Activated CD4-positive, alpha-beta memory T cell treated with anti-CD3 and anti-CD28 coated beads, Interleukin-2, amount 10 ng/mL, durations not matched to agents 7 days and 5 days (primary cell): ENCODE results near the gene SLC9A9. TPM values are rescaled to one million over a fixed set of nuclear protein-coding genes. Genes with fewer than 3 reads are reported as not detected.

Source experiments
- CTCF ChIA-PET: fragments of 350-600 bp; sonication (Branson Sonifier 250); formaldehyde crosslinking; loops from one replicate; lab custom pipeline; 2021; ENCODE audit warnings: antibody characterized with exemption, inconsistent platforms; lab: Charles Lee
- POLR2A ChIA-PET: fragments of 350-600 bp; sonication (Branson Sonifier 250); formaldehyde crosslinking; loops from one replicate; lab custom pipeline; 2021; ENCODE audit warnings: antibody characterized with exemption; lab: Charles Lee
- DNase-seq: peaks from one replicate; pipeline ENCODE4 v3.0.0-alpha.2; 2020
- H3K27ac Mint-ChIP-seq: one replicate; pipeline ENCODE4 v1.8.0; 2021; ENCODE audit warnings: mild to moderate bottlenecking, mixed read lengths
- H3K27me3 Mint-ChIP-seq: one replicate; pipeline ENCODE4 v1.8.0; 2021; ENCODE audit warnings: mixed read lengths
- H3K36me3 Mint-ChIP-seq: one replicate; pipeline ENCODE4 v1.8.0; 2021; ENCODE audit warnings: low read depth, mixed read lengths
- H3K4me1 Mint-ChIP-seq: one replicate; pipeline ENCODE4 v1.8.0; 2021; ENCODE audit warnings: mixed read lengths
- H3K4me3 Mint-ChIP-seq: one replicate; pipeline ENCODE4 v1.8.0; 2021; ENCODE audit warnings: mild to moderate bottlenecking, mixed read lengths
- H3K9me3 Mint-ChIP-seq: one replicate; pipeline ENCODE4 v1.8.0; 2021; ENCODE audit warnings: mixed read lengths
- total RNA-seq, 2 experiments: library from RNA; stranded (reverse); gene quantifications; one replicate each; pipeline ENCODE4 v1.2.3, GENCODE V29; 2021

Gene SLC9A9
- total RNA-seq, 2 experiments from 2014 or later, result 16.9 to 18.5 TPM

GRCh38 chr3:143484846-143485512, 363.3 kb downstream of the SLC9A9 start:
- no peaks in the 10 kb centered on the region for H3K4me1 Mint-ChIP-seq
- CTCF ChIA-PET, result interaction anchor here (0.6 kb wide), 1 partner anchor 605 kb away, joined by 3 read pairs; no protein-coding TSS in a partner anchor
- POLR2A ChIA-PET, result no interaction called here
- no peak overlapping the region for H3K4me3 Mint-ChIP-seq
- peaks cover 5% of the 10 kb centered on the region for H3K36me3 Mint-ChIP-seq
- H3K27me3 Mint-ChIP-seq, result no peaks in the 10 kb centered on the region
- DNase-seq, result no peak
- H3K9me3 Mint-ChIP-seq, result no peaks in the 10 kb centered on the region
- H3K27ac Mint-ChIP-seq, result no peak overlapping the region

- no peaks in the 10 kb centered on the region for H3K27me3 Mint-ChIP-seq
- no peak overlapping the region for H3K4me3 Mint-ChIP-seq
- H3K36me3 Mint-ChIP-seq, result peaks cover 5% of the 10 kb centered on the region
- no peak for DNase-seq
- ChIA-PET POLR2A (no interaction called here), CTCF (no interaction called here)
- no peaks in the 10 kb centered on the region for H3K4me1 Mint-ChIP-seq
- H3K9me3 Mint-ChIP-seq, result no peaks in the 10 kb centered on the region
- H3K27ac Mint-ChIP-seq, result no peak overlapping the region
Observed at GRCh38 chr3:143483214-143483613, 365.1 kb downstream of the SLC9A9 start.

- Mint-ChIP-seq H3K27ac (no peak overlapping the region), H3K9me3 (no peaks in the 10 kb centered on the region), H3K27me3 (no peaks in the 10 kb centered on the region), H3K36me3 (peaks cover 5% of the 10 kb centered on the region), H3K4me1 (no peaks in the 10 kb centered on the region), H3K4me3 (no peak overlapping the region)
- DNase-seq, result no peak
- ChIA-PET POLR2A (no interaction called here), CTCF (no interaction called here)
Observed at GRCh38 chr3:143482106-143483088, 365.9 kb downstream of the SLC9A9 start.

DNA sequence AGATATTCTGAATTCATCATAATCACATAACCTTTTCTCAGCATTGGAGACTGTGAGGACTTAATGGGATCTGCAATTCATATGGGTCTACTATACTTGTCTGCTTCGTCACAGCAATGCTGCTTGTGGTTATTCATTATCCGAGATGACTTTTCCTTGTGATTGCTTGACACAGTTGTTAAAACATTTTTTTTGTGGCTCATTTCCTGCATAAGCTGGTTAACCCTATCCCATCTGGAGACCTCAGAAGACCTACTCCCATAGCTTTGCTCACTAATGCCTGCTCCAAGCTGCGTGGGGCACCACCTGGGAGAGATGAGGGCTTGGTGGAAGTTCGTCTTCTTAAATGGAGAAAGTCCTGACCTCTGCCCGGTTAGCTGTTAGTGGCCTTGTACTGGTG, 367.9 kb downstream of the SLC9A9 start:
- H3K4me1 Mint-ChIP-seq, result no peaks in the 10 kb centered on the region
- CTCF ChIA-PET, result interaction anchor here (1.6 kb wide), 1 partner anchor 9 kb away, joined by 3 read pairs; no protein-coding TSS in a partner anchor
- H3K4me3 Mint-ChIP-seq, result no peak overlapping the region
- no peak overlapping the region for H3K27ac Mint-ChIP-seq
- H3K9me3 Mint-ChIP-seq, result no peaks in the 10 kb centered on the region
- POLR2A ChIA-PET, result no interaction called here
- H3K36me3 Mint-ChIP-seq, result peaks cover 5% of the 10 kb centered on the region
- DNase-seq, result no peak
- no peaks in the 10 kb centered on the region for H3K27me3 Mint-ChIP-seq

- no peaks in the 10 kb centered on the region for H3K27me3 Mint-ChIP-seq
- CTCF ChIA-PET, result interaction anchor here (1.6 kb wide), 1 partner anchor 10 kb away, joined by 3 read pairs; no protein-coding TSS in a partner anchor
- no peak overlapping the region for H3K4me3 Mint-ChIP-seq
- no peak for DNase-seq
- H3K36me3 Mint-ChIP-seq, result peaks cover 5% of the 10 kb centered on the region
- POLR2A ChIA-PET, result no interaction called here
- no peaks in the 10 kb centered on the region for H3K9me3 Mint-ChIP-seq
- H3K27ac Mint-ChIP-seq, result no peak overlapping the region
- no peaks in the 10 kb centered on the region for H3K4me1 Mint-ChIP-seq
Observed at GRCh38 chr3:143479727-143480126, 368.5 kb downstream of the SLC9A9 start.

DNA sequence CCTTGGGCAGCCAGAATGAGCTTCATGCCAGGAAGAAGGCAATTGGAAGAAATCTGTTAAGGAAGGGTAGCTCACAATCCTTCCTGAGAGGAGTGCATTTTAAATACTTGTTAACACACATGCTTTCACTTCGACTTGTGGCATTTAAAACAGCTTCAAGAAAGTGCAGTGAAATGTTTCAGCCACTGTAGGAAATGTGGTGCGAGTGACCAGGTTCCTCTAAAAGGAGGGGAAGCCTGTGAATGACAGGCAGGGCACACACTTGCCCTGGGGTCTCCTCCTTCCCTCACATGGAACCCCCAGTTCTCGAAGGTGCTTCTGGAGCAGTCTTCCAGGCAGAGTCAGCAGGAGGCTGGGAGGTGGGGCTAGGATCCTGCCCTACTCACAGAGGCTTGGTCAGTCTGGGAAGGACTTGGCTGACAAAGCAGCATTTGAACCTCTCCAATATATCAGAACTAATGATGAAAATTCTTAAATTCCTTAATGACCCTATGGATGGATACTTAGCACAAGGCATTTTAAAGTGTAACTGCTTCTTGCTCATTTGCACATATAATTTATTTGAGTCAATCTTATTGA, 370.1 kb downstream of the SLC9A9 start:
- no peaks in the 10 kb centered on the region for H3K9me3 Mint-ChIP-seq
- no peak overlapping the region for H3K4me3 Mint-ChIP-seq
- CTCF ChIA-PET, result no interaction called here
- POLR2A ChIA-PET, result no interaction called here
- H3K27me3 Mint-ChIP-seq, result no peaks in the 10 kb centered on the region
- H3K27ac Mint-ChIP-seq, result no peak overlapping the region
- no peaks in the 10 kb centered on the region for H3K36me3 Mint-ChIP-seq
- H3K4me1 Mint-ChIP-seq, result no peaks in the 10 kb centered on the region
- no peak for DNase-seq

- no peak for DNase-seq
- Mint-ChIP-seq H3K9me3 (no peaks in the 10 kb centered on the region), H3K27ac (no peak overlapping the region), H3K4me1 (no peaks in the 10 kb centered on the region), H3K36me3 (no peaks in the 10 kb centered on the region), H3K27me3 (no peaks in the 10 kb centered on the region), H3K4me3 (no peak overlapping the region)
- CTCF ChIA-PET, result no interaction called here
- POLR2A ChIA-PET, result no interaction called here
Observed at GRCh38 chr3:143476965-143477640, 371.2 kb downstream of the SLC9A9 start.

GRCh38 chr3:143475981-143476380, 372.3 kb downstream of the SLC9A9 start:
- no peaks in the 10 kb centered on the region for H3K36me3 Mint-ChIP-seq
- CTCF ChIA-PET, result no interaction called here
- DNase-seq, result no peak
- no peaks in the 10 kb centered on the region for H3K27me3 Mint-ChIP-seq
- no peak overlapping the region for H3K27ac Mint-ChIP-seq
- no peaks in the 10 kb centered on the region for H3K9me3 Mint-ChIP-seq
- no peaks in the 10 kb centered on the region for H3K4me1 Mint-ChIP-seq
- no peak overlapping the region for H3K4me3 Mint-ChIP-seq
- POLR2A ChIA-PET, result no interaction called here

DNA sequence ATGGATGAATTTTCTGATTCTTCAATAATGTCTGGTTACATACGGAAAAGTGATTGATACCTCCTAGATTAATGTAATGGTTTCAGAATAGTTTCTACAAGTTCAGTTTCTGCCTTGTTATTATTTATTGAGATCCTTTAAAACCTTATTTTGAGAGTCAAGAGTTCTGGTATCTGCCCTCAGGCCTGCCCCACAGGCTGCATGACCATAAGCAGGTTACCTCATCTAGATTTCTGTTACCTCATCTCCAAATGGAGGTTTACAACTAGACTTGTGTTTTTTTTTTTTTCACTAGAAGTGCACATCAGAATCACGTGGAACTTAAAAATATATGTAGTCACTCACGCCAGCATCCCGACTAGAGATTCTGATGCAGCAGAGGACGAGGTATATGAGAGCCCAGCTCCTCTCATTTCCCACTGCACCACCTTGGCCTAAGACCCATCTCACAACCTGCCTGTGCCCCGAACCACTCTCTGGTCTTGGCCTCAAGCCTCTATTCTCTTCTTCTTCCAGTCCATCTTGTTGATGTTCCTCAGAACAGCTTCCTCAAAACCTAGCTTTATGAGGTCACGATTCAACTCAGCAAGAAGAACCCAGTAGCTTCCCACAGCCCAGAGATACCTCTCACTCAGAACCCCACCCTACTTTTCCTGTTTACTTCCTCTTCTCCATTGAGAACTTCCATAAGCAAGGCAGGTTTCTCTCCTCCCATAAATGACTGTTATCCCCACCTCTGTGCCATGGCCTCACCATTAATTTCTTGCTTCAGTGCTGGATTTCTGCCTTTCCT, 375.3 kb downstream of the SLC9A9 start:
- no peaks in the 10 kb centered on the region for H3K4me1 Mint-ChIP-seq
- no peak overlapping the region for H3K27ac Mint-ChIP-seq
- ChIA-PET CTCF (no interaction called here), POLR2A (no interaction called here)
- no peaks in the 10 kb centered on the region for H3K9me3 Mint-ChIP-seq
- DNase-seq, result no peak
- no peaks in the 10 kb centered on the region for H3K27me3 Mint-ChIP-seq
- no peaks in the 10 kb centered on the region for H3K36me3 Mint-ChIP-seq
- H3K4me3 Mint-ChIP-seq, result no peak overlapping the region

- H3K27me3 Mint-ChIP-seq, result no peaks in the 10 kb centered on the region
- DNase-seq, result no peak
- H3K27ac Mint-ChIP-seq, result no peak overlapping the region
- ChIA-PET CTCF (no interaction called here), POLR2A (no interaction called here)
- no peaks in the 10 kb centered on the region for H3K9me3 Mint-ChIP-seq
- H3K36me3 Mint-ChIP-seq, result no peaks in the 10 kb centered on the region
- H3K4me3 Mint-ChIP-seq, result no peak overlapping the region
- no peaks in the 10 kb centered on the region for H3K4me1 Mint-ChIP-seq
Observed at GRCh38 chr3:143471705-143472104, 376.6 kb downstream of the SLC9A9 start.

- CTCF ChIA-PET, result no interaction called here
- H3K27me3 Mint-ChIP-seq, result no peaks in the 10 kb centered on the region
- H3K27ac Mint-ChIP-seq, result no peak overlapping the region
Observed at GRCh38 chr3:143469159-143469558, 379.1 kb downstream of the SLC9A9 start.

GRCh38 chr3:143465666-143466065, 382.6 kb downstream of the SLC9A9 start:
- no peak overlapping the region for H3K4me3 Mint-ChIP-seq
- H3K4me1 Mint-ChIP-seq, result no peaks in the 10 kb centered on the region
- CTCF ChIA-PET, result no interaction called here
- no peaks in the 10 kb centered on the region for H3K27me3 Mint-ChIP-seq
- no peak overlapping the region for H3K27ac Mint-ChIP-seq
- no peak for DNase-seq
- peaks cover 4% of the 10 kb centered on the region for H3K36me3 Mint-ChIP-seq
- POLR2A ChIA-PET, result no interaction called here
- no peaks in the 10 kb centered on the region for H3K9me3 Mint-ChIP-seq

More at GRCh38 chr3:143469159-143469558, 379.1 kb downstream of the SLC9A9 start:
- Mint-ChIP-seq H3K4me3 (no peak overlapping the region), H3K36me3 (peaks cover 4% of the 10 kb centered on the region), H3K9me3 (no peaks in the 10 kb centered on the region), H3K4me1 (no peaks in the 10 kb centered on the region)
- POLR2A ChIA-PET, result no interaction called here
- DNase-seq, result no peak
